ENCODE data around the gene C20orf173.

The C20orf173 gene

GRCh38 chr20:35506872-35507638, 22.4 kb downstream of the C20orf173 start:
- no peak for DNase-seq (ENCODE audit: low read depth in 2 of 2)

GRCh38 chr20:35506179-35506578, 23.3 kb downstream of the C20orf173 start:
- no peak for DNase-seq (ENCODE audit: low read depth in 2 of 2)

- DNase-seq (ENCODE audit: low read depth in 2 of 2) = no peak
Observed at GRCh38 chr20:35504751-35505150, 24.7 kb downstream of the C20orf173 start.

- no peak for DNase-seq (ENCODE audit: low read depth in 2 of 2)
Observed at GRCh38 chr20:35503841-35504561, 25.5 kb downstream of the C20orf173 start.

- DNase-seq (ENCODE audit: low read depth in 2 of 2) = no peak
Observed at GRCh38 chr20:35503281-35503680, 26.2 kb downstream of the C20orf173 start.

- no peak for DNase-seq (ENCODE audit: low read depth in 2 of 2)
Observed at GRCh38 chr20:35502352-35502751, 27.1 kb downstream of the C20orf173 start.

- DNase-seq (ENCODE audit: low read depth in 2 of 2) = no peak
Observed at GRCh38 chr20:35499271-35499670, 30.2 kb downstream of the C20orf173 start.

GRCh38 chr20:35497780-35498189, 31.7 kb downstream of the C20orf173 start:
- no peak for DNase-seq (ENCODE audit: low read depth in 2 of 2)

- no peak for DNase-seq (ENCODE audit: low read depth in 2 of 2)
Observed at GRCh38 chr20:35497320-35497719, 32.1 kb downstream of the C20orf173 start.

GRCh38 chr20:35496481-35496880, 33.0 kb downstream of the C20orf173 start:
- no peak for DNase-seq (ENCODE audit: low read depth in 2 of 2)

GRCh38 chr20:35492352-35492751, 37.1 kb downstream of the C20orf173 start:
- no peak for DNase-seq (ENCODE audit: low read depth in 2 of 2)

- no peak for DNase-seq (ENCODE audit: low read depth in 2 of 2)
Observed at GRCh38 chr20:35491823-35492222, 37.6 kb downstream of the C20orf173 start.

- DNase-seq (ENCODE audit: low read depth in 2 of 2) = peak; percentile 28 to 38
Observed at GRCh38 chr20:35490736-35491181, 38.7 kb downstream of the C20orf173 start.

- DNase-seq (ENCODE audit: low read depth in 2 of 2) = no peak
Observed at GRCh38 chr20:35489717-35490116, 39.7 kb downstream of the C20orf173 start.

GRCh38 chr20:35487479-35487878, 42.0 kb downstream of the C20orf173 start:
- no peak for DNase-seq (ENCODE audit: low read depth in 2 of 2)

- DNase-seq (ENCODE audit: low read depth in 2 of 2) = no peak
Observed at GRCh38 chr20:35479798-35480197, 49.7 kb downstream of the C20orf173 start.

GRCh38 chr20:35478804-35479472, 50.5 kb downstream of the C20orf173 start:
- no peak for DNase-seq (ENCODE audit: low read depth in 2 of 2)
